ENCODE results near the gene NTF4. TPM values are rescaled to one million over a fixed set of nuclear protein-coding genes. Genes with fewer than 3 reads are reported as not detected.

The NTF4 gene
- total RNA-seq, 1 experiment from 2014 or later, result 3.9 TPM

DNA sequence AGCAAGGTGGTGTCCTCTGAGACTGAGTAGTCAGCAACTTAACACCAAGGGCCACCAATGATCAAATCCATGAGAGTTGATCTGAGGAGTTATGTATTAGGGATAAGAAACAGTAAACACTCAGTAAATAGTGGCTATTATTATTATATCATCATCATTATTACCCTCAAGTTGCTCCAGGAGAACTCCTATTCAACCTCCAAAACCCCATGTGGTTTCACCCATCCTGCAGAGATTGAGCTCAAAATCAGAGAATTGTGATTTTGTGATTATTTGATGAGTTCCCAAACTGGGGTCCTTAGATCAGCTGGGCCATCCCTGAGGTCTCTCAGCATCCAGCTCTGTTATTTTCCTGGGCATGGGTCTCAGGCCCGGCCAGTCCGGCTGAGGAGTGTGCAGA is 3.6 kb downstream of the NTF4 start:
- ATAC-seq (no peak), DNase-seq (ENCODE audit: low spot score) (no peak)
- Mint-ChIP-seq H3K4me1 (peaks cover 32% of the 10 kb centered on the region), H3K36me3 (no peaks in the 10 kb centered on the region), H3K27ac (no peak overlapping the region), H3K27me3 (ENCODE audit: low read depth) (peaks cover 79% of the 10 kb centered on the region), H3K9me3 (no peaks in the 10 kb centered on the region), H3K4me3 (no peak overlapping the region)
- CTCF ChIA-PET, result interaction anchor here (0.8 to 0.9 kb wide), 3 partner anchors 13 to 61 kb away, joined by 3 read pairs; a partner anchor contains a TSS
- no peak for TF ChIP-seq MXD4 (CRISPR knock-in tag; IDR thresholded peaks at IDR 0.05; ENCODE audit: borderline replicate concordance)
- TF ChIP-seq, protein P1, sequence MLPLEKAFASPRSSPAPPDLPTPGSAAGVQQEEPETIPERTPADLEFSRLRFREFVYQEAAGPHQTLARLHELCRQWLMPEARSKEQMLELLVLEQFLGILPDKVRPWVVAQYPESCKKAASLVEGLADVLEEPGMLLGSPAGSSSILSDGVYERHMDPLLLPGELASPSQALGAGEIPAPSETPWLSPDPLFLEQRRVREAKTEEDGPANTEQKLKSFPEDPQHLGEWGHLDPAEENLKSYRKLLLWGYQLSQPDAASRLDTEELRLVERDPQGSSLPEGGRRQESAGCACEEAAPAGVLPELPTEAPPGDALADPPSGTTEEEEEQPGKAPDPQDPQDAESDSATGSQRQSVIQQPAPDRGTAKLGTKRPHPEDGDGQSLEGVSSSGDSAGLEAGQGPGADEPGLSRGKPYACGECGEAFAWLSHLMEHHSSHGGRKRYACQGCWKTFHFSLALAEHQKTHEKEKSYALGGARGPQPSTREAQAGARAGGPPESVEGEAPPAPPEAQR (CRISPR knock-in tag; IDR thresholded peaks at IDR 0.05), result no peak
- TF ChIP-seq ZNF671 (CRISPR knock-in tag; IDR thresholded peaks at IDR 0.05), result no peak
- no peak for TF ChIP-seq ZNF416 (CRISPR knock-in tag; IDR thresholded peaks at IDR 0.05)
- TF ChIP-seq, protein P2, sequence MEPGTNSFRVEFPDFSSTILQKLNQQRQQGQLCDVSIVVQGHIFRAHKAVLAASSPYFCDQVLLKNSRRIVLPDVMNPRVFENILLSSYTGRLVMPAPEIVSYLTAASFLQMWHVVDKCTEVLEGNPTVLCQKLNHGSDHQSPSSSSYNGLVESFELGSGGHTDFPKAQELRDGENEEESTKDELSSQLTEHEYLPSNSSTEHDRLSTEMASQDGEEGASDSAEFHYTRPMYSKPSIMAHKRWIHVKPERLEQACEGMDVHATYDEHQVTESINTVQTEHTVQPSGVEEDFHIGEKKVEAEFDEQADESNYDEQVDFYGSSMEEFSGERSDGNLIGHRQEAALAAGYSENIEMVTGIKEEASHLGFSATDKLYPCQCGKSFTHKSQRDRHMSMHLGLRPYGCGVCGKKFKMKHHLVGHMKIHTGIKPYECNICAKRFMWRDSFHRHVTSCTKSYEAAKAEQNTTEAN (CRISPR knock-in tag; IDR thresholded peaks at IDR 0.05), result no peak
- TF ChIP-seq ZBTB21 (CRISPR knock-in tag; IDR thresholded peaks at IDR 0.05; ENCODE audit: borderline replicate concordance), result no peak
- TF ChIP-seq, protein P3, sequence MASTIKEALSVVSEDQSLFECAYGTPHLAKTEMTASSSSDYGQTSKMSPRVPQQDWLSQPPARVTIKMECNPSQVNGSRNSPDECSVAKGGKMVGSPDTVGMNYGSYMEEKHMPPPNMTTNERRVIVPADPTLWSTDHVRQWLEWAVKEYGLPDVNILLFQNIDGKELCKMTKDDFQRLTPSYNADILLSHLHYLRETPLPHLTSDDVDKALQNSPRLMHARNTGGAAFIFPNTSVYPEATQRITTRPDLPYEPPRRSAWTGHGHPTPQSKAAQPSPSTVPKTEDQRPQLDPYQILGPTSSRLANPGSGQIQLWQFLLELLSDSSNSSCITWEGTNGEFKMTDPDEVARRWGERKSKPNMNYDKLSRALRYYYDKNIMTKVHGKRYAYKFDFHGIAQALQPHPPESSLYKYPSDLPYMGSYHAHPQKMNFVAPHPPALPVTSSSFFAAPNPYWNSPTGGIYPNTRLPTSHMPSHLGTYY (CRISPR knock-in tag; IDR thresholded peaks at IDR 0.05), result no peak
- no peak for TF ChIP-seq NFATC4 (CRISPR knock-in tag; IDR thresholded peaks at IDR 0.05)
- no peak for TF ChIP-seq ZNF219 (CRISPR knock-in tag; IDR thresholded peaks at IDR 0.05; ENCODE audit: borderline replicate concordance)
- TF ChIP-seq SP1 (CRISPR knock-in tag; conservative IDR thresholded peaks at IDR 0.05), result no peak
- no peak for TF ChIP-seq FOXP1 (CRISPR knock-in tag; IDR thresholded peaks at IDR 0.05; ENCODE audit: borderline replicate concordance)
- TF ChIP-seq NFE2L1 (CRISPR knock-in tag; IDR thresholded peaks at IDR 0.05), result no peak
- no peak for TF ChIP-seq GABPB1 (CRISPR knock-in tag; IDR thresholded peaks at IDR 0.05)
- TF ChIP-seq ESRRA (CRISPR knock-in tag; IDR thresholded peaks at IDR 0.05; ENCODE audit: borderline replicate concordance), result no peak
- no peak for TF ChIP-seq EMX1 (CRISPR knock-in tag; IDR thresholded peaks at IDR 0.05)
- TF ChIP-seq, protein P4, sequence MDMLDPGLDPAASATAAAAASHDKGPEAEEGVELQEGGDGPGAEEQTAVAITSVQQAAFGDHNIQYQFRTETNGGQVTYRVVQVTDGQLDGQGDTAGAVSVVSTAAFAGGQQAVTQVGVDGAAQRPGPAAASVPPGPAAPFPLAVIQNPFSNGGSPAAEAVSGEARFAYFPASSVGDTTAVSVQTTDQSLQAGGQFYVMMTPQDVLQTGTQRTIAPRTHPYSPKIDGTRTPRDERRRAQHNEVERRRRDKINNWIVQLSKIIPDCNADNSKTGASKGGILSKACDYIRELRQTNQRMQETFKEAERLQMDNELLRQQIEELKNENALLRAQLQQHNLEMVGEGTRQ (CRISPR knock-in tag; IDR thresholded peaks at IDR 0.05), result no peak
- TF ChIP-seq ZNF232 (CRISPR knock-in tag; IDR thresholded peaks at IDR 0.05), result no peak
- no peak for TF ChIP-seq RORB (CRISPR knock-in tag; IDR thresholded peaks at IDR 0.05)
- TF ChIP-seq, protein P5, sequence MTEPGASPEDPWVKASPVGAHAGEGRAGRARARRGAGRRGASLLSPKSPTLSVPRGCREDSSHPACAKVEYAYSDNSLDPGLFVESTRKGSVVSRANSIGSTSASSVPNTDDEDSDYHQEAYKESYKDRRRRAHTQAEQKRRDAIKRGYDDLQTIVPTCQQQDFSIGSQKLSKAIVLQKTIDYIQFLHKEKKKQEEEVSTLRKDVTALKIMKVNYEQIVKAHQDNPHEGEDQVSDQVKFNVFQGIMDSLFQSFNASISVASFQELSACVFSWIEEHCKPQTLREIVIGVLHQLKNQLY (CRISPR knock-in tag; IDR thresholded peaks at IDR 0.05), result no peak
- TF ChIP-seq, protein P6, sequence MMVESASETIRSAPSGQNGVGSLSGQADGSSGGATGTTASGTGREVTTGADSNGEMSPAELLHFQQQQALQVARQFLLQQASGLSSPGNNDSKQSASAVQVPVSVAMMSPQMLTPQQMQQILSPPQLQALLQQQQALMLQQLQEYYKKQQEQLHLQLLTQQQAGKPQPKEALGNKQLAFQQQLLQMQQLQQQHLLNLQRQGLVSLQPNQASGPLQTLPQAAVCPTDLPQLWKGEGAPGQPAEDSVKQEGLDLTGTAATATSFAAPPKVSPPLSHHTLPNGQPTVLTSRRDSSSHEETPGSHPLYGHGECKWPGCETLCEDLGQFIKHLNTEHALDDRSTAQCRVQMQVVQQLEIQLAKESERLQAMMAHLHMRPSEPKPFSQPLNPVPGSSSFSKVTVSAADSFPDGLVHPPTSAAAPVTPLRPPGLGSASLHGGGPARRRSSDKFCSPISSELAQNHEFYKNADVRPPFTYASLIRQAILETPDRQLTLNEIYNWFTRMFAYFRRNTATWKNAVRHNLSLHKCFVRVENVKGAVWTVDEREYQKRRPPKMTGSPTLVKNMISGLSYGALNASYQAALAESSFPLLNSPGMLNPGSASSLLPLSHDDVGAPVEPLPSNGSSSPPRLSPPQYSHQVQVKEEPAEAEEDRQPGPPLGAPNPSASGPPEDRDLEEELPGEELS (CRISPR knock-in tag; IDR thresholded peaks at IDR 0.05), result no peak
- POLR2A ChIA-PET, result no interaction called here

DNA sequence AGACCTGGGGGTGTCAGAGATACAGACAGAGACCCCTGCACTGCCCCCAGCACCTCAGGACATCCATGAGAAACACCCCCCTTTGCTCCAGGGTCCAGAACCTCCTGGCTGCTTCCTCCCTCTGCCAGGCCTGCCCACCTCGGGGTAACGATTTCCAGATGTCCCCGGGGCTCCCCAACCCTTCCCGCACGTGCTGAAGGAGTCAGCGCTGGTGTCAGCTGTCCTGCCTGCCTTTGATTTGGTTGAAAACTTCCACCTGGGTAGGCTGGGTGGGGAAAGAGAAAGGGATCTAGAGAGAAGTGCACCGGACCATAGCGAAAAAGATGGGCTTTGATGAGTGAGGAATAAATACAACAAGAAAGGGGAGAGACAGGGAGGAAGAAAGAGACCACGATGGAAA is 5.6 kb downstream of the NTF4 start:
- Mint-ChIP-seq H3K4me1 (peaks cover 23% of the 10 kb centered on the region), H3K36me3 (no peaks in the 10 kb centered on the region), H3K27ac (no peak overlapping the region), H3K4me3 (no peak overlapping the region), H3K27me3 (ENCODE audit: low read depth) (peaks cover 83% of the 10 kb centered on the region), H3K9me3 (no peaks in the 10 kb centered on the region)
- no peak for ATAC-seq
- POLR2A ChIA-PET, result no interaction called here
- CTCF ChIA-PET, result interaction anchor here (1.2 to 1.9 kb wide), 3 partner anchors 27 to 155 kb away, joined by 3 to 23 read pairs (median 3); partner anchors contain the start of genes CGB2, GYS1 and RUVBL2
- no peak for DNase-seq (ENCODE audit: low spot score)
- TF ChIP-seq, protein P7, sequence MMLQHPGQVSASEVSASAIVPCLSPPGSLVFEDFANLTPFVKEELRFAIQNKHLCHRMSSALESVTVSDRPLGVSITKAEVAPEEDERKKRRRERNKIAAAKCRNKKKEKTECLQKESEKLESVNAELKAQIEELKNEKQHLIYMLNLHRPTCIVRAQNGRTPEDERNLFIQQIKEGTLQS (CRISPR knock-in tag; conservative IDR thresholded peaks at IDR 0.05), result no peak
- TF ChIP-seq SMAD4 (CRISPR knock-in tag; IDR thresholded peaks at IDR 0.05) (no peak), RORB (CRISPR knock-in tag; IDR thresholded peaks at IDR 0.05) (no peak), SMAD3 (CRISPR knock-in tag; IDR thresholded peaks at IDR 0.05; ENCODE audit: borderline replicate concordance) (no peak)
- TF ChIP-seq, protein P8, sequence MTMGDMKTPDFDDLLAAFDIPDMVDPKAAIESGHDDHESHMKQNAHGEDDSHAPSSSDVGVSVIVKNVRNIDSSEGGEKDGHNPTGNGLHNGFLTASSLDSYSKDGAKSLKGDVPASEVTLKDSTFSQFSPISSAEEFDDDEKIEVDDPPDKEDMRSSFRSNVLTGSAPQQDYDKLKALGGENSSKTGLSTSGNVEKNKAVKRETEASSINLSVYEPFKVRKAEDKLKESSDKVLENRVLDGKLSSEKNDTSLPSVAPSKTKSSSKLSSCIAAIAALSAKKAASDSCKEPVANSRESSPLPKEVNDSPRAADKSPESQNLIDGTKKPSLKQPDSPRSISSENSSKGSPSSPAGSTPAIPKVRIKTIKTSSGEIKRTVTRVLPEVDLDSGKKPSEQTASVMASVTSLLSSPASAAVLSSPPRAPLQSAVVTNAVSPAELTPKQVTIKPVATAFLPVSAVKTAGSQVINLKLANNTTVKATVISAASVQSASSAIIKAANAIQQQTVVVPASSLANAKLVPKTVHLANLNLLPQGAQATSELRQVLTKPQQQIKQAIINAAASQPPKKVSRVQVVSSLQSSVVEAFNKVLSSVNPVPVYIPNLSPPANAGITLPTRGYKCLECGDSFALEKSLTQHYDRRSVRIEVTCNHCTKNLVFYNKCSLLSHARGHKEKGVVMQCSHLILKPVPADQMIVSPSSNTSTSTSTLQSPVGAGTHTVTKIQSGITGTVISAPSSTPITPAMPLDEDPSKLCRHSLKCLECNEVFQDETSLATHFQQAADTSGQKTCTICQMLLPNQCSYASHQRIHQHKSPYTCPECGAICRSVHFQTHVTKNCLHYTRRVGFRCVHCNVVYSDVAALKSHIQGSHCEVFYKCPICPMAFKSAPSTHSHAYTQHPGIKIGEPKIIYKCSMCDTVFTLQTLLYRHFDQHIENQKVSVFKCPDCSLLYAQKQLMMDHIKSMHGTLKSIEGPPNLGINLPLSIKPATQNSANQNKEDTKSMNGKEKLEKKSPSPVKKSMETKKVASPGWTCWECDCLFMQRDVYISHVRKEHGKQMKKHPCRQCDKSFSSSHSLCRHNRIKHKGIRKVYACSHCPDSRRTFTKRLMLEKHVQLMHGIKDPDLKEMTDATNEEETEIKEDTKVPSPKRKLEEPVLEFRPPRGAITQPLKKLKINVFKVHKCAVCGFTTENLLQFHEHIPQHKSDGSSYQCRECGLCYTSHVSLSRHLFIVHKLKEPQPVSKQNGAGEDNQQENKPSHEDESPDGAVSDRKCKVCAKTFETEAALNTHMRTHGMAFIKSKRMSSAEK (CRISPR knock-in tag; IDR thresholded peaks at IDR 0.05; ENCODE audit: borderline replicate concordance), result no peak
